Upper lobe of left lung (tissue), 6 donors: ENCODE data around the gene ST6GALNAC3. TPM values are rescaled to one million over a fixed set of nuclear protein-coding genes. Genes with fewer than 3 reads are reported as not detected.

Experiments
- ATAC-seq, 2 donors: fragments of 200-7000 bp; cut with Tn5 transposase; one replicate each; pipeline ENCODE4 v1.9.1; 2022; ENCODE audit warnings: mild to moderate bottlenecking in 2 of 2, moderate library complexity in 2 of 2; ENCODE audit not compliant: low FRiP score in 2 of 2
- DNase-seq, 2 donors: peaks; one replicate each; pipeline ENCODE4 v3.0.0-alpha.2; 2019 to 2020
- H3K27ac ChIP-seq, 4 donors: fragments of 200-600 bp; sonication (generic); one replicate each; pipeline ENCODE4 v1.5.1; 2016 to 2019
- H3K27me3 ChIP-seq, 4 donors: fragments of 200-600 bp; sonication (generic); one replicate each; pipeline ENCODE4 v1.5.1; 2017 to 2019
- H3K36me3 ChIP-seq, 4 donors: fragments of 200-600 bp; sonication (generic); one replicate each; pipeline ENCODE4 v1.5.1; 2016 to 2019
- H3K4me1 ChIP-seq, 4 donors: fragments of 200-600 bp; sonication (generic); one replicate each; pipeline ENCODE4 v1.5.1; 2018 to 2019
- H3K4me3 ChIP-seq, 4 donors: fragments of 200-600 bp; sonication (generic); one replicate each; pipeline ENCODE4 v1.5.1; 2017 to 2019; ENCODE audit warnings: mild to moderate bottlenecking in 2 of 4, moderate library complexity in 1 of 4
- H3K9me3 ChIP-seq, 4 donors: fragments of 200-600 bp; sonication (generic); one replicate each; pipeline ENCODE4 v1.5.1; 2018 to 2019
- CTCF ChIP-seq, 6 experiments: fragments of 450-650 bp in 4 of 6; fragments of 200-600 bp in 2 of 6; sonication (generic) in 2 of 6; IDR thresholded peaks; one replicate each; pipeline ENCODE4 v1.5.1; 2016 to 2019; ENCODE audit warnings: antibody characterized with exemption in 6 of 6
- EP300 ChIP-seq, 4 donors: sonication (generic); formaldehyde crosslinking; IDR thresholded peaks; one replicate each; pipeline ENCODE4 v1.5.1; 2017; ENCODE audit warnings: antibody characterized with exemption in 4 of 4, control low read depth in 2 of 4
- POLR2A ChIP-seq, 4 donors: fragments of 450-650 bp; IDR thresholded peaks; one replicate each; pipeline ENCODE4 v1.5.1; 2016 to 2017; ENCODE audit warnings: antibody characterized with exemption in 4 of 4, mild to moderate bottlenecking in 2 of 4
- POLR2AphosphoS5 ChIP-seq, 2 donors: sonication (generic); formaldehyde crosslinking; IDR thresholded peaks; one replicate each; pipeline ENCODE4 v1.5.1; 2017; ENCODE audit warnings: antibody characterized with exemption in 2 of 2
- WGBS, 2 donors: methylation state at CpG; one replicate each; pipeline ENCODE4 v1.1.5; 2017 to 2018; 5-methylcytosine and 5-hydroxymethylcytosine counted together
- total RNA-seq, 6 donors: library from RNA; depleted of rRNA in 4 of 6; stranded (reverse); fragments of >200 nt in 4 of 6; gene quantifications; one replicate each; pipeline versions ENCODE4 v1.1.0 to v1.2.1, GENCODE V29; 2016 to 2021
- donor health status: DM: no; HTN: no; CAD: no; lungs with moderate emphysema.
- donor health status: DM: no; HTN: yes; CAD: no; lungs with severe emphysema.

ST6GALNAC3 gene
- total RNA-seq, 6 donors from 2014 or later, result 5.8 to 13.1 (median 11.3) TPM

GRCh38 chr1:76209238-76209637, 134.7 kb downstream of the ST6GALNAC3 start:
- Histone ChIP-seq H3K9me3 (no peaks in the 10 kb centered on the region), H3K27ac (no peak overlapping the region), H3K4me1 (no peaks in the 10 kb centered on the region), H3K36me3 (no peaks in the 10 kb centered on the region), H3K4me3 (no peak overlapping the region), H3K27me3 (no peaks in the 10 kb centered on the region)
- 80 to 86% methylated on average over 4 of the region's 4 CpGs for WGBS, 2 donors
- DNase-seq (no peak), ATAC-seq (no peak)
- TF ChIP-seq EP300 (IDR thresholded peaks at IDR 0.05), result no peak
- no peak for TF ChIP-seq POLR2AphosphoS5 (IDR thresholded peaks at IDR 0.05)
- no peak for TF ChIP-seq CTCF (IDR thresholded peaks at IDR 0.05)
- no peak for TF ChIP-seq POLR2A (IDR thresholded peaks at IDR 0.05)

- H3K4me1 ChIP-seq, result no peaks in the 10 kb centered on the region
- 46 to 48% methylated on average over 3 of the region's 3 CpGs for WGBS, 2 donors
- no peak overlapping the region for H3K4me3 ChIP-seq
- ATAC-seq (no peak), DNase-seq (no peak)
- H3K9me3 ChIP-seq, result no peaks in the 10 kb centered on the region
- H3K27ac ChIP-seq, result no peak overlapping the region
- TF ChIP-seq POLR2AphosphoS5 (IDR thresholded peaks at IDR 0.05) (no peak), POLR2A (IDR thresholded peaks at IDR 0.05) (no peak), CTCF (IDR thresholded peaks at IDR 0.05) (no peak), EP300 (IDR thresholded peaks at IDR 0.05) (no peak)
- no peaks in the 10 kb centered on the region for H3K36me3 ChIP-seq
- no peaks in the 10 kb centered on the region for H3K27me3 ChIP-seq
Observed at GRCh38 chr1:76209648-76210047, 135.1 kb downstream of the ST6GALNAC3 start.

DNA sequence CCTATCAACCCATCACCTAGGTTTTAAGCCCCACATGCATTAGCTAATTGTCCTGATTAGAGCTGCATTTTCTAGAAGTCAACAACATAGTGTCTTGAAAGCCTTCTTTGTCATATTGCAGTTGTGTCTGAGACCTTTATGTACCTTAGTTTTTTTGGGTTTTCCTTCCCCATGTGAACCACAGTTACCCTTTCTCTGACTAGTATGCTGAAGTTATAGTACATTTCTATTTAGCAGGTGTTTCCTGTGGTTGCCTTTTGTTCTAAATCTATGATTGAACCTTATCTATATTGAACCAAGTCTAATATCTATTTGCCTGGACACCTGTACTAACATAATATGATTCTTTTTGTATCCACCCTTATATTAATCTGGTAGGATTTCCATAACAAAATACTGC, 135.6 kb downstream of the ST6GALNAC3 start:
- TF ChIP-seq POLR2AphosphoS5 (IDR thresholded peaks at IDR 0.05) (no peak), EP300 (IDR thresholded peaks at IDR 0.05) (no peak), CTCF (IDR thresholded peaks at IDR 0.05) (no peak), POLR2A (IDR thresholded peaks at IDR 0.05) (no peak)
- Histone ChIP-seq H3K36me3 (no peaks in the 10 kb centered on the region), H3K4me3 (no peak overlapping the region), H3K27ac (no peak overlapping the region), H3K27me3 (no peaks in the 10 kb centered on the region), H3K4me1 (no peaks in the 10 kb centered on the region), H3K9me3 (no peaks in the 10 kb centered on the region)
- ATAC-seq (no peak), DNase-seq (no peak)

GRCh38 chr1:76218888-76219287, 144.3 kb downstream of the ST6GALNAC3 start:
- Histone ChIP-seq H3K4me3 (no peak overlapping the region), H3K36me3 (no peaks in the 10 kb centered on the region), H3K27me3 (no peaks in the 10 kb centered on the region), H3K9me3 (no peaks in the 10 kb centered on the region), H3K27ac (no peak overlapping the region), H3K4me1 (no peaks in the 10 kb centered on the region)
- ATAC-seq, result no peak
- WGBS, 2 donors, result 89 to 93% methylated on average over 2 of the region's 2 CpGs
- no peak for DNase-seq
- no peak for TF ChIP-seq POLR2AphosphoS5 (IDR thresholded peaks at IDR 0.05)
- no peak for TF ChIP-seq EP300 (IDR thresholded peaks at IDR 0.05)
- no peak for TF ChIP-seq POLR2A (IDR thresholded peaks at IDR 0.05)
- TF ChIP-seq CTCF (IDR thresholded peaks at IDR 0.05), result no peak

DNA sequence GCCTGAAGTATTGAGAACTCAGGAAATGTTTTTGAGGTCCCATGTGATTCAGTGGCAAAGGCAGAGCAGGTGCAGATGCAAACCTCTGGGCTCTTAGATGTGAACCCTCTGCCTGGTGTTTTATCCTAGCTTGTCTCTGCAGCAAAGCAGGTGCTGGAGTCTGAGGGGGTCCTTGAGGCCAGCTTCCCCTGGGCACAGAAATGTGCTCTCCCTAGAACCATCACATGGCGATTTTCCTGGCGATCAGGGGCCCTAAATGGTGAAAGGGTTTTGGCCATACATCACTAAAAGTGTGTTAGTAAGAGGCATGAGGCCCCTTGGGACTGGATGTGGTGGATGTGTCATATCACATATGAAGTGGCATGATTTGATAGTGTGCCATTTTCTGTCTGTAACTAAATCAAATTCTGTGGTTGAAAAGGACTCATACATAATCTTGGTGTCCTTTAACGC, 144.8 kb downstream of the ST6GALNAC3 start:
- no peak overlapping the region for H3K4me3 ChIP-seq
- no peaks in the 10 kb centered on the region for H3K27me3 ChIP-seq
- H3K4me1 ChIP-seq, result no peaks in the 10 kb centered on the region
- TF ChIP-seq EP300 (IDR thresholded peaks at IDR 0.05) (no peak), POLR2A (IDR thresholded peaks at IDR 0.05) (no peak), CTCF (IDR thresholded peaks at IDR 0.05) (no peak), POLR2AphosphoS5 (IDR thresholded peaks at IDR 0.05) (no peak)
- no peaks in the 10 kb centered on the region for H3K36me3 ChIP-seq
- DNase-seq (no peak), ATAC-seq (no peak)
- 95 to 99% methylated on average over 2 to 3 of the region's 3 CpGs for WGBS, 2 donors
- H3K9me3 ChIP-seq, result no peaks in the 10 kb centered on the region
- H3K27ac ChIP-seq, result no peak overlapping the region
